HuH-7 (cell line): ENCODE data around the gene RUNX2.
"Not testable (repeated sequence)": the region's sequence is repeated elsewhere in the genome, so short reads cannot be mapped to it uniquely, and the experiment has no call there.

ENCODE experiments used
- DNase-seq: peaks from one replicate; pipeline ENCODE4 v3.0.0; 2011; ENCODE audit warnings: low spot score

The RUNX2 gene

DNA sequence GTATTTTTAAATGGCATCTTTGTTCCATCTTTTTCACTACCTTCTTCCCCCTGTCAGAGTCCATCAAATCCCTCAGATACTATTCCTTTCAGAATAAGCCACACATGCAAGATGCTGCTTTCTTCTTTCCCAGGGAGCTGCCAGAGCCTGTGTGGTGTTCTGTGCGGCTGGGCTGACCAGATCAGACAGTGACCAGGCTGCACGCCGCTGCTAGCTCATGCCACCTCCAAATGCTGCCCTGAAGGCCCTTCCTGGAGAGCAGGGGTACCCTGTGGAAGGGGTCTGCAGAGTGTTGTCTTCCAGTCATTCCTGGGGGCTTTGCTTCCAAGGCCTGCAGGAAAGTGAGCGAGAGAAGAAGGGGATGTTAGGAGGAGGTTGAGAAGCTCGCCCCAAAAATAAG, 228.7 kb downstream of the RUNX2 start:
- no peak for DNase-seq

DNA sequence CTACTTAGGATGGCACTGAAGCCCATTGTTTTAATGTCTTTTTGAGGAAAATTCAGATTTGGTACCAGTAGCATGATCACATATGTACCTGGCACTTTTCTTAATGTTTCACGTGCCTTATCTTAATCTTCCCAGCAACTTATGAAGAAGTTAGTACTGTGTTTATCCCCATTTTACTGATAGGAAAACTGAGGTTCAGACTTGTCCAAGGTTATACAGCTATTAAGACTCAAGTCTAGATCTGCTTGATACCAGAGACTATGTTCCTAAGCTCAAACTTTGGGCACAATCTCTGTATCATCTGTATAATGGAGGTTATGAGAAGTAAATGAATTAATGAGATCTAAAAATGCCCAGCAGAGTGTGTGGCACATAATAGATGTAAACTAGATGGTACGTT, 229.3 kb downstream of the RUNX2 start:
- no peak for DNase-seq

DNA sequence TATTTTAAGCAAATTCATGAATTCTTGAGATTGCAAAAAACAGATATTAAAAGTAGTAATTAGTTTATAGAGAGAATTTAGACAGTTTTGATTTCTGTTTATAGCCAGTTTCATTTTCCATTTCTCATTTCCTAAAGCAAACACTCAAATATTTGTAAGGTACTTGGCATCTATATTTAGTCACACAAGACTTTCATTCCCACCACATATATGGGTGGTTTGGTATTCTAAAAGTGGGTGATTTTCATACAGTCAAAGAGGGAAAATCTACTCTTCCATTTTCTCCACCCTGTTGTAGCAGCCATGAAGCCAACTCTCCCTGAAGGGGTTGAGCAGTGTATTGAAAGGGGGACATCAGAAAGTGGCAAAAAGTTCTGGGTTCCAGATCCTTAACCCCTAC, 230.7 kb downstream of the RUNX2 start:
- DNase-seq = no peak

DNA sequence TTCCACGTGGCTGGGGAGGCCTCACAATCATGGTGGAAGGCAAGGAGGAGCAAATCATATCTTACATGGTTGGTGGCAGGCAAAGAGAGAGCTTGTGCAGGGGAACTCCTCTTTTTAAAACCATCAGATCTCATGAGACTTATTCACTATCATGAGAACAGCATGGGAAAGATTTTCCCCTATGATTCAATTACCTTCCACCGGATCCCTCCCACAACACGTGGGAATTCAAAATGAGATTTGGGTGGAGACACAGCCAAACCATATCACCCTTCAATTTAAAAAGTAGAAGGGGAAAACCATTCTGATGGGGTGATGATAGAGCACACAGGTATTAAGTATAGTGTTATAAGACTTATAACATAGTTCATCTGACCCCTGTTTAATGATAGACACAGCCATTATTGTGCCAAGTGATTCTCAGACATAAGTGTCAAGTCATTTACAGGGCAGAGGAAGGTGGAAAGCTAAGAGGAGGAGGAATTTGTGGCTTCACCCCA, 232.2 kb downstream of the RUNX2 start:
- DNase-seq = not testable (repeated sequence)

DNA sequence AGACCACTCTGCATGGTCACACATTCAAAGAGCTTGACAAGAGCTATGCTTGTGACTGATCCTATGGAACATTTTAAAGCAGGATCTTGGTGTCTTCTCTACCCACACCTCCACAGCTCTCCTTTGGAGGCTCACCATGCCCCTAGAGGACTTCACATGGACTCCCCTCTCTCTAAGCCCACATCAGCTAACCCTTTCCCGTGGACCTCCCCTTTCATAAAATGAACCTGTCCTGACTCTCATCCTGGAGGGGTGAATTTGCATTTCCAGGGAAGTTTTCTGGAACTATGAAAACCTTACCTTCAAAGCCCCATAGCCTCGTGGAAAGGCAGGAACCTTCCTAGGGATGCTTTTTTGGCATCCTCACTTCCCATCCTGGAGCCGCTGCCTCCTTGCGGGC, 234.0 kb downstream of the RUNX2 start:
- no peak for DNase-seq

DNA sequence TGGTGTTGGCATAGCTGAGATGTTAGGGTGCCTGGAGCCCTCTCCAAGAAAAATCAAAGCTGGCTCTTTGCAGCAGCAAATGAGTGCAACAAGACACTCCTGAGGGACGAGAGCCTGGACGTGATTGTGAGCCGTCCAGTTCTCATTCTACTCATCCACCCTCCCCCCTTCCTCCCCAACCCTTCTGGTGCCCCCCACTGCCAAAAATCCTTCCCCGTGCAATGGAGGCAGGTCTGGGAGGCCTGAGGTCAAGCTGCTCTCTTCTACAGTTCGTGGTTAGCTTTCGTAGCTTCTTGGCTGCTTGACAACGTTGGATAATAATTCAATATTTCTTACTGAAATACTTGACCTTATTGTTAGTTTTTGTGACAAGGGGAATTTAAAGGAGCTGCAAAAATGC, 234.9 kb downstream of the RUNX2 start:
- DNase-seq = no peak

DNA sequence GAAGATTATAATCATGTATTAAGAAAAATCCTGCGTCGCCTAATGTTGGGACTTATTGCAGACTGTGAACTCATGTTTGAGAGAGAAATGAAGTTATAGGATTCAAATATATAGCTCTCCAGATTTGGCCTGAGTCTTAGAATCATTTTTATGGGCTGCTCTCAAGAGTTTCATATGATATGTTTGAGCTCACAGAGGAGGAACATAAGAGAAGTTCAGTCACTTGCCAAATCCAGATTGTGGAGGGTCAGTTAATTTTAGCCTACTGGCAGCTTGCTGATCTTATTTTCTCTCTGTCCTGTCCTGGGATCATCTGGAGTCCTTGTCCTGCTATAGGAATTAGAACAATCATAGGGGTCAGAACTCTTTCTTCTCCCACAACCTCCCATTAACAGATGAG, 235.7 kb downstream of the RUNX2 start:
- no peak for DNase-seq

DNA sequence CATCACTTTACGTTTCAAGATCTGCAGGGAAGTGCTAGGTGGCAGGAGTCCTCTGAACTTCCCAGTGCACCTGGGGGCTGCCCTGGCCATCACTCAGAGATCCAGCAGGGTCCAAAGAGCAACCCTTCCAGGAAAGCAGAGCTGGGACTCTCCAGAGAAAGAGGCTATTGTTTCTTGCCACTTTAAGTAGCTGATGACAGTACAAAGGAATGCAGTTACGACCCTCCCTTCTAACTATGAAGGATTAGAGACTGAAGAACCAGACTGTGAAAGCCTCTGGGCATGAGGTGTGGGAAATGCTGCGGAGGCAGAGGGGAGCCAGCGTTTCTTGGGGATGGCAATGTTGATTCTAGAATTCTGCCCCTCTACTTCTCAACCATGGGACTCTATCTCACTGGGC, 238.8 kb downstream of the RUNX2 start:
- DNase-seq = peak; percentile 23

DNA sequence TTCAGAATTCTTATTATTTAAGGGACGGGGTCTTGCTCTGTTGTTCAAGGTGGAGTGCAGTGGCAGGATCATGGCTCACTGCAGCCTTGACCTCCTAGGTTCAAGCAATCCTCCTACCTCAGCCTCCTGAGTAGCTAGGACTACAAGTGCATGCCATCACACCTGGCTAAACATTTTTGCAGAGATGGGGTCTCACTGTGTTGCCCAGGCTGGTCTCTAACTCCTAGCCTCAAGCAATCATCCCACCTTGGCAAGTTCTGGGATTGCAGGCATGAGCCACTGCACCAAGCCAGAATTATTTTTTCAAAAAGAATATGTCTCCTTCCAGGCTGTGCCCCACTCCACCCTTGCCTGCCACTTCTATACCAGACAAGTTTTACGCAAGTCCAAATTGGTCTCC, 239.7 kb downstream of the RUNX2 start:
- DNase-seq = no peak

DNA sequence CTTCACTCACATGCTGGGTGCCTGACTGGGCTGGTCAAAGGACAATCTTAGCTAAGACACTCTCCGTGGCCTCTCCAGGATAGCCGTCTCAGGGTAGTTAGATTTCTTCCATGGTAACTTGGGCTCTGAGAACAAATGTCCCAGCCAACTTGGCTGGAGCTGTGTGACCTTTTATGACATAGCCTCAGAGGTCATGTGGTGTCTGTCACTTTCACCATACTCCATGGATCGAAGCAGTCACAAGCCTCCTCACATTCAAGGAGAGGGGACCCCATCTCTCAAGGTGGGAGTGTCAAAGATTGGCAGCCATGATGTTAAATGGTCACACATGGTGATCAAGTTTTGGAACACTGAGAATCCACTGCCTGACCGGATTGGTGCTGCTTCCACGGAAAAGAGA, 240.5 kb downstream of the RUNX2 start:
- no peak for DNase-seq

DNA sequence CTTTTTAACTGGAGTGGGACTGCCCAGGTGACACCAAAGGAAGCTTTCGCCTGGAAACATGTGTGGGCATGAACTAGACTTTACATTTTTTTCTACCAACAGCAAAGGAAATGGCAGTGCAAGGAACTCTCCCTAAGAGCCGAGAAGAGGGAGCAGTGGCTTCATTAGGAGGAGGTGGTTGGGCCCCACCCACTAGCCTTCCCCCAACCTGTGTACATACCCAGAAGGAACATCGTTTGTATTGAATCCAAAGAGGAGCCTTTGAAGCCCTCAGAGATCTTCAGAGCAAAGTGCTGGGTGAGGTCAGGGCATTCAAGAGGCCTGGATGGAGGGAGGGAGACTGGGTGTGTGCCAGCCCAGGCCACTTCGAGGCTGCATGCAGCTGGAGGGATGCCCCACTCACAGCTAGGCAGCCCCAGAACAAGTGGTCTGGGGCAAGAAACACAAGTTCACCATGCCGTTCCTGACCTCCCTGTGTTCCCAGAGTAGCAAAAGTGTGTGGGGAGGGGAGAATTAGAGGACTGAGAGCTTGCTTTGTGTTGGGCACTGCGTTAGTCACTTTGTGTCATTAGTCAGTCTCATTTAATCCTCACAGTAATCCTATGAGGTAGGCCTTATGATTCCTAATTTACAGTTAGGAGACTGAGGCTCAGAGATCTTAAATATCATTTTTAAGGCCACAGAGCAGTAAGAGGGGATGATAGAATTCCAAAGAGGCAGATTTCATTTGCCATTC, 241.2 kb downstream of the RUNX2 start:
- no peak for DNase-seq

DNA sequence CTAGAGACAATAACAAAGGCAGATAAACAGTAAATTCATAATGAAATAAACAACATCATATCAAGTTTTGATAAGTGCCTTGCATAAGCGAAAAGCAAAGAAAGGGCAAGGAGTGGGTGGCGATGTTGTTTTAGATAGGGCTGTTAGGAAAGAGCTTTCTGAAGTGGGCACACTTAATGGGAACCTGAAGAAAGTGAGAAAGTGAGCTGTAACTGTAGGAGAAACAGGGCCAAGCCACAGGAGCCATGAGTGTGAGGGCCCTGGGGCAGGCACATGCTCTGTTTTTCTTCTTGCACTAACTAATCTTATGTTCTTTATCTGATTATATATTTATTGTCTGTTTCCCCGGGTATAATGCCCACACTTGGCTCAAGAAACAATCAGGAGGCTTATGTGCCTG, 243.0 kb downstream of the RUNX2 start:
- DNase-seq = no peak

DNA sequence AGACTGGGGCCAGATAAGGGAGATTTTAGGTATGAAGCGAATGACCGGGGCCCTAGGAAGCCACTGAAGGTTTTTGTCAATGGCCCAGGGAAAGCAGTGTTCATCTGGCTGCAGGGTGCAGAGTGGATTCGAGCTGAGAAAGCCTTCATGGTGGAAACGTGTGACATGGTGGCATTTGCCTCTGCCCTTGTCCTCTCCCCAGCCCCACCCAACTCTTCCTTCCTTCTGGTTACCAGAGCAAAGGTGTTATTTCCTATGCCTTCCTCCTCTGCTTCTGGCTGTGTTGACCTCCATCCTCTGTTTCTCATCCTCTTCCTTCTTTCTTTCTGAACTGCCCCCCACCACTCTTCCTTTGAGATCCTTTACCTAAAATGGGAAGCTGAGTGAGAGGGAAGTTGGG, 244.7 kb downstream of the RUNX2 start:
- DNase-seq = no peak

DNA sequence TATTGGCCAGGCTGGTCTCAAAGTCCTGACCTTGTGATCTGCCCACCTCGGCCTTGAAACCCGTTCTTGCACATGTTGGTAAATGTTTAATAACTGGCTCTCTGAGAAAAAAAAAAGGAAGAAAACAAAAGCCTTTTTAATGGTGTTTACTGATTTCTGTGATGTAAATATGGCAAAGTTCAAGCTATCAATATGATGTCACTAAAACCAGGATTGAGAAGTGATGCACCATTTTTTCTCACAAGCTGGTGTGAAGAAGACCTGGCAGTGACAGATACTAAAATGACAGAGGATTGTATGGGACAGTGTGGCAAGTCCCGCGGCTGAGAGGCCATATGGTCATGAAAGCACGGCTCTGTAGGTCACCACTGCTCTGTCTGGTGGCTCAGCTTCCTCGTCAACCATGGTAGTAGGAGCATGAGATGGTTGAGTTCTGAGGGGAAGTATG, 245.9 kb downstream of the RUNX2 start:
- DNase-seq = no peak

DNA sequence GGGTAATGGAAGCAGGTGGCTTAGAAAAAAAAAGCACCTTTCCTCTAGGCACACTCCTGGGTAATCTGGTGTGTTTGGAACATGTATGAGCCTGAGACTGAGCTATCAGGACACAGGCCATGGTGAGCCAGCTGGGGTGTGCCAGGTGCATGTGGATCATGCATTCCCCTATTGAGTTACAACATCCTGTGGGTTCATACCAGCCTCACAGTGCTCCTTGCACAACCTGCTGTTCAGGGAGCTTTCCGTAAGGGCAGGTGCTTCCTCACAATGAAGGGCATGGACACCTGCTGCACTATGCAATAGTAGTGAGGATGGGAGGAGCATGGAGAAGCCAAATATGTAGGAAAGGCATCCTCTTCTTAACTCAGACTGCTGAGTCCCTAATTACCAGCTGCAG, 246.8 kb downstream of the RUNX2 start:
- DNase-seq = no peak

DNA sequence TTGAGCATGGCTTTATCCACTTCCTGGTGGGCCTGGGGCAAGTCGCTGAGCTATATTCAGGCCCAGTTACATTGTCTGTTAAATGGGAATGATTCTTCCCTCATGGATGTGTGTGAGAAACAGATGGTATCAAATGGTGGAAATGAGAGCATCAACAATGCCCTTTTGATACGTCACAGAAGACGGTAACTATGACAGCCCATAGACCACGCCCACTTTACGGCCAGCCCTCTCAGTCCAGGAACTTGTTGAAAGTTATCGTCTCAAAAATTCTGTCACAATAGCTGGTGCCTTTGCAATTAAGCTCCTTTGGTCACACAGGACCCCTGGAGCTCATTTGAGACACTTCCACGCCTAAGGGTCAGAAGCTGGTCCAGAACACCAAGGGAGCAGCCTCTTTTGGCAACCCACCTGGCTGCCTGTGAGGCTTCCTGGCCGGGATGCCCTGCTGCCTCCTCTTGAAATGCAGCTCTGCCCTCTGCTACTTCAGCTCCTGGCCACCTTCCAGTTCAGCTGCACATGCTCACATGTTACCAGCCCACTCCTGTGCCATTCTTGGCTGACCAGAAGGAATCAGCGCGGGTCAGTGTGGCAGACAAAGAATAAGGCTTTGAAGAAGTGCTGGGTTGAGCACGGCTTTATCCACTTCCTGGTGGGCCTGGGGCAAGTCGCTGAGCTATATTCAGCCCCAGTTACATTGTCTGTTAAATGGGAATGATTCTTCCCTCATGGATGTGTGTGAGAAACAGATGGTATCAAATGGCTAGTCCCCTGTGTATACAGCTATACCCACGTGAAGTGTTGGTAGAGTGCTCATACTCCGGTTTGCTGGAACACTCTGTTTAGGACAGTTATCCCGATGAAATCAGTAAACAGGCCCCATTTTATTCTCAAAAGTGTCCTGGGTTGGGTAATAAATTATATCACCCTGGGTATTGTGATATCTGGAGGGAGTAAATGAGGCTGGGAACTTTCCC, 248.8 kb downstream of the RUNX2 start:
- no peak for DNase-seq

DNA sequence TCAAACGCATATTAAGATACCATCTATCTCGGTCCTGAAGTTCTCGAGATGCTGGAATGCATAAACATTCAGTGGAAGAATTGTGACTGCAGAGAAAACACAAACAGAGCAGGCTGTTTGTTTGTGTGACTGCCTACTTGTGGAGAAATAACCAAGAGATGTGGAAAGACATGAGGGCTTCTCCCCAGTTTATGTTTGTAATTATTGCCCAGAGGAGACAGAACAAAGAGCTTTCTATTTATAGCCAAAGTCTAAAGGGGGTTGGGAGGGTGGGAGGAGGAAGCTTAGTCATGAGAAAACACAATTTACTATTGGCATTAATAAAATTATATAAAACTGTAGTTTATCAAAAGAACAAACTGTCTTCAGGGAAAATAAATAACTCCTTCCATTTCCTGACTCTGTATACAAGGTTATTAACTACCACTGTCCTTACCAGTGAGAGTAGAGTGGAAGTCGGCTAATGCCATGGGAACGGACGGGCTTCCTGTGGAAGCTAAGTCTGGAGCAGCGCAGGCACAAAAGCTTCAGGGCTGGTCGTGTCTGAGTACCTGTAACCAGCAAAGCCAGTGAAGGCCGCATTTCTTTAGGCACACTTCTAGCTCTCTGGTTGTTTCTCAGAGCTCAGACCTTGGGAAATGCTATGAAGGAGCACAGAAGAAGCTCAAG, 249.8 kb downstream of the RUNX2 start:
- no peak for DNase-seq

DNA sequence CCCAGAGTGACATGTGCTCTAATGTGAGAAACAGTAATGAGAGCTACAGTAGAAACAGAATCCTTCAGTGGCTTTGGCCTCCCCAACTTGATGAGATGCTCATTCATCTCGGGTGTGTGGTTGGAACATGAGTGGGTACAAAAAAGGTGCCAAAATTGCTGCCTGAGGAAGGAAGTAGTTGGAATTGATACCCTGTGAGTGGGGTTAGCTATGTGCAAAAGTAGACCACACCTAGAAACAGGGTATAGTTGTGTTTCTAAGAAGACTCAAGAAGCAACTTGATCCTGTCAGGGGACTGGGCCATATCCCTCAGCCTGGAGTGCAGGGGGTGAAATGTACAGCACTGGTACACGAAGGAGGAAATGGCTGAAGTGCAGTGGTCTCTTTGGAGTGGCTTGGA, 256.0 kb downstream of the RUNX2 start:
- DNase-seq = no peak

DNA sequence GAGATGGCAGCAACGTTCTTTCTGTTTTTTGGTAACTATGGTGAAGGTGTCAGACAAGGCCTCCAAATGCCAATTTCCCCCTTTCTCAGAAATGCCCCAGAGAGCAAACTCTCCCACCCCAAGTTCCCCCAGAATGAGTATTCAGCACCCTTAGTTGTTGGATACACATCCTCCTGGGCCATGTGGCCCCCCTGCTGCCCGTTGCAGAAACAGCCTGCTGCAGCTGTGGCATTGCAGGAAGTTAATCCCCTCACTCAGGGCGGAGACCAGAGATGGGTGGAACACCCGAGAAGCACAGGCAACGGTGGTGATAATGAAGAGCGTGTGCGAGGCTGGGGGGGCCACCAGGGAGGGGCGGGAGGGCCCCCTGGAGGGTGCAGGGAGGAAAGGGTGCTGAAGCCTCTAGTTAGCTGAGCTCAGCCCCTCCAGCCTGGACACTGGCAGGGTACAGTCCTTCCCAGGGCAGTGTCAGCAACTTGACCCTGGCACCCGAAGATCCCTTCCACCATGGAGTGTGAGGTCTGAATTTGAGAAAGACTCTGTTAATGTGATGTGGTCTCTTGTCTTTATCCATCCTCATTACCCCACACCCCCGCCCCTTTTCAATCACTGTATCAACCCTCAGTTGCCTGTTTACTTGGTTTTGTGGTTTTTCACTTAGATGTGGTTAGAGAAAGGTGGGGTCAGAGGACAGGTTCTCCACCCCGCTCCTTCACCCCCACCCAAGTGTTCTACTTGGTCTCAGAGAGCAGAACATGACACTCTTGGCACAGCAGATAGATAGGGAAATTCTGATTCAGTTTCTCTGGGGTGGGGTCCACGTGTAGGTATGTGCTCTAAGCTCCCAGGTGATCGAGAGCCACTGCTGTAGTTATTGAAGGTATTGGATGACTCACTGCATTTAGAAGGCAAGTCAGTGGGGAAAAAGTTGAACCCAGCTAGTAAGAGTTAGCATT, 258.4 kb downstream of the RUNX2 start:
- no peak for DNase-seq

DNA sequence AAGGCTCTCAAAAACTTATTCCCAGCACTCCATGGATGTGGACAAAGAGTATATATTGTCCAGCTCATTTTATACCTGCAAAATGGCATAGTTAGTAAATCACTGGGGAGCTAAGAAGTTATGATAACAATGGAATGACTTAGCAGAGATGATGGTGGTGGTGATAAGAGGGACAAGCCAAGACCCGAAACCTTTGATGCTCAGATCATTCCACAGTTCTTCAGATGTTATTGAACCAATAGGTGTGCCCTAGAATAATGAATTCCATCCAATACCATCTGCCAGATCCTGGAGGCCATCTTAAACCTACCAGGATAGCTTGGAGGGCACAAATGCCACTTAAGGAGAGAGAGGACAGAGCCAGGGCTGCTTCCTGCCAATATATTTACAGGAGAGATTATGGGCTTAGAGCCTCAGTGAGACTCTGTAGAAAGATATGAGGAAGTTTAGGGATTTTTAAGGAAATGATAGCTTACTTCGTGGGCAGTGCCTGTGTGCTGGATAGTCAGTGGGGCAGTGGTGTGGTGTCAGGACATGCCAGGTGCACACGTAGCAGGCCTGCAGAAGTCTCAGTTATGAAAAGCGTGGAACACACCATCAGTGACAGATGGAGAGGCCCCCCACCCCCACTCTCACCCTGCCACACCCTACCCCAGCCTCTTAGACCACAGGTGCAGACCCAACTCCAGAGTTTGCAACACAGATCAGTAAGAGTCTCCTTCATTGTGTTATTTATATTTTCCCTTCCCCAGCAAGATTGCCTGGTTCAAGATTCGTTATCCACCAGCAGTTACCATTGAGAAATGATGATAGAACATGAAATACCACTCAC, 259.3 kb downstream of the RUNX2 start:
- DNase-seq = no peak
